Effector memory CD8-positive, alpha-beta T cell (primary cell): ENCODE data around the gene CHMP6.

Experiments used
- ATAC-seq: fragments of 150-1000 bp; cut with Tn5 transposase; replicated peaks from 2 replicates; pipeline ENCODE4 v1.10.0; 2021; ENCODE audit warnings: mild to moderate bottlenecking, moderate library complexity
- DNase-seq, 3 experiments: peaks; one replicate each; pipeline ENCODE4 v3.0.0; 2021
- H3K27ac Mint-ChIP-seq, 2 donors: one replicate each; pipeline ENCODE4 v1.8.0; 2022; ENCODE audit warnings: mild to moderate bottlenecking in 2 of 2, mixed read lengths in 2 of 2, moderate library complexity in 2 of 2
- H3K27me3 Mint-ChIP-seq, 2 donors: one replicate each; pipeline ENCODE4 v1.8.0; 2022; ENCODE audit warnings: mixed read lengths in 2 of 2
- H3K36me3 Mint-ChIP-seq: one replicate; pipeline ENCODE4 v1.8.0; 2022; ENCODE audit warnings: mild to moderate bottlenecking, moderate library complexity, mixed read lengths; ENCODE audit not compliant: insufficient read depth
- H3K4me1 Mint-ChIP-seq, 2 donors: one replicate each; pipeline ENCODE4 v1.8.0; 2022; ENCODE audit warnings: low read depth in 2 of 2, mixed read lengths in 2 of 2
- H3K4me3 Mint-ChIP-seq, 2 donors: one replicate each; pipeline ENCODE4 v1.8.0; 2022; ENCODE audit warnings: mild to moderate bottlenecking in 2 of 2, mixed read lengths in 2 of 2, moderate library complexity in 2 of 2
- H3K9me3 Mint-ChIP-seq, 2 donors: one replicate each; pipeline ENCODE4 v1.8.0; 2022; ENCODE audit warnings: mixed read lengths in 2 of 2

Gene CHMP6

DNA sequence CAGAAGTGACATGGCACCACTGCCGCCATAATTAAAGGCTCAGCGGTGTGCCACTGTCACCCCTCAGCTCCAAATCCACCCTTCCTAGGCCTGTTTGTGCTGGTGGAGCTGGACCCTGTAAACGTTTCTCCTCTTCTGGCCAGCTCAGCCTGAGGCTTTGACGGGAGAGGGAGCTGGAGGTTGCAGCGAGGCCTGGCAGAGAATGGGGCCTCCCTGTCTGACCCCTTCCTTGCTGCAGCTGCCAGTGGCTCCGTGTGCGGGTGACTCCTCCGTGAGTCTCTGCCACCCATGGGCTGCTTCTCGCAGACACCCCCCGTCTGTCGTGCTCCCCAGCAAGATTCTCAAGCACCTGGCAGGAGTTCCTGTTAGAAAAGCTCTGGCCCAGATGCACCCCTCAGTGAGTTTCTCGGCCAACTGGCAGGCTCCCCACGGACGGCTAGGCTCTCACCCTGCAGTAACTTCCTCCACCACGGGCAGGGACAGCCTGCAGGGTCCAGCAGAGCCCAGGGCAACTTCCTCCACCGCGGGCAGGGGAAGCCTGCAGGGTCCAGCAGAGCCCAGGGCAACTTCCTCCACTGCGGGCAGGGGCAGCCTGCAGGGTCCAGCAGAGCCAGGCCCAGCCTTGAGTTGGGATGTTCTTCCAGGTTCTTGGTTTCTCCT, 4.7 kb upstream of the CHMP6 start:
- Mint-ChIP-seq H3K4me3 (no peak overlapping the region), H3K36me3 (peaks cover 15% of the 10 kb centered on the region), H3K27ac (no peak overlapping the region), H3K9me3 (no peaks in the 10 kb centered on the region), H3K27me3 (peaks cover 0 to 17% of the 10 kb centered on the region in 2 donors), H3K4me1 (peaks cover 3 to 7% of the 10 kb centered on the region in 2 donors)
- DNase-seq: no peak
- no peak for ATAC-seq

GRCh38 chr17:80987941-80988461, 3.6 kb upstream of the CHMP6 start:
- ATAC-seq (no peak), DNase-seq (no peak)
- peaks cover 3 to 10% of the 10 kb centered on the region in 2 donors for H3K4me1 Mint-ChIP-seq
- no peak overlapping the region for H3K4me3 Mint-ChIP-seq
- H3K27ac Mint-ChIP-seq: no peak overlapping the region
- peaks cover 0 to 7% of the 10 kb centered on the region in 2 donors for H3K27me3 Mint-ChIP-seq
- H3K36me3 Mint-ChIP-seq: peaks cover 21% of the 10 kb centered on the region
- H3K9me3 Mint-ChIP-seq: no peaks in the 10 kb centered on the region

DNA sequence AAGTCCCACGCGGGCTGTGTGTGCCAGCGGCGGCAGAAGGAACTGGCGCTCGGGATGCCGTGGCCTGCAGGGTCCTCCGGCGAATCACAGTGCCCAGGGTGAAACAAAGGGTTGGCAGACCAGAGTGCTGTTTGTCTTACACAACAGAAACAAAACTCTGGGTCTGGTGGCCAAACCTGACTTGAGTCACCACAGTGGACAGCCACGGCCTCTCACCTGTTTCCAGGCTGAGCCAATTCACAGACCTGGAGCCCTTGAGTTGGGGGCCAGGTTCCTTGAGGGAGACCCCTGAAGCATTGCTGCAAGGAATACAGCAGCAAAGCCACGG, 2.1 kb upstream of the CHMP6 start:
- peaks cover 25% of the 10 kb centered on the region for H3K36me3 Mint-ChIP-seq
- H3K9me3 Mint-ChIP-seq: no peaks in the 10 kb centered on the region
- H3K27ac Mint-ChIP-seq: no peak overlapping the region
- peak overlapping the region; percentile 79 to 82 for H3K4me3 Mint-ChIP-seq
- H3K27me3 Mint-ChIP-seq: no peaks in the 10 kb centered on the region
- peaks cover 3 to 15% of the 10 kb centered on the region in 2 donors for H3K4me1 Mint-ChIP-seq
- no peak for ATAC-seq
- no peak for DNase-seq

GRCh38 chr17:80990921-80991644, 558 bp upstream of the CHMP6 start:
- peaks cover 3 to 17% of the 10 kb centered on the region in 2 donors for H3K4me1 Mint-ChIP-seq
- DNase-seq: no peak
- H3K36me3 Mint-ChIP-seq: peaks cover 22% of the 10 kb centered on the region
- H3K9me3 Mint-ChIP-seq: no peaks in the 10 kb centered on the region
- no peaks in the 10 kb centered on the region for H3K27me3 Mint-ChIP-seq
- peak overlapping the region; percentile 76 to 84 for H3K27ac Mint-ChIP-seq
- ATAC-seq: peak; percentile 24
- peak overlapping the region; percentile 79 to 82 for H3K4me3 Mint-ChIP-seq

DNA sequence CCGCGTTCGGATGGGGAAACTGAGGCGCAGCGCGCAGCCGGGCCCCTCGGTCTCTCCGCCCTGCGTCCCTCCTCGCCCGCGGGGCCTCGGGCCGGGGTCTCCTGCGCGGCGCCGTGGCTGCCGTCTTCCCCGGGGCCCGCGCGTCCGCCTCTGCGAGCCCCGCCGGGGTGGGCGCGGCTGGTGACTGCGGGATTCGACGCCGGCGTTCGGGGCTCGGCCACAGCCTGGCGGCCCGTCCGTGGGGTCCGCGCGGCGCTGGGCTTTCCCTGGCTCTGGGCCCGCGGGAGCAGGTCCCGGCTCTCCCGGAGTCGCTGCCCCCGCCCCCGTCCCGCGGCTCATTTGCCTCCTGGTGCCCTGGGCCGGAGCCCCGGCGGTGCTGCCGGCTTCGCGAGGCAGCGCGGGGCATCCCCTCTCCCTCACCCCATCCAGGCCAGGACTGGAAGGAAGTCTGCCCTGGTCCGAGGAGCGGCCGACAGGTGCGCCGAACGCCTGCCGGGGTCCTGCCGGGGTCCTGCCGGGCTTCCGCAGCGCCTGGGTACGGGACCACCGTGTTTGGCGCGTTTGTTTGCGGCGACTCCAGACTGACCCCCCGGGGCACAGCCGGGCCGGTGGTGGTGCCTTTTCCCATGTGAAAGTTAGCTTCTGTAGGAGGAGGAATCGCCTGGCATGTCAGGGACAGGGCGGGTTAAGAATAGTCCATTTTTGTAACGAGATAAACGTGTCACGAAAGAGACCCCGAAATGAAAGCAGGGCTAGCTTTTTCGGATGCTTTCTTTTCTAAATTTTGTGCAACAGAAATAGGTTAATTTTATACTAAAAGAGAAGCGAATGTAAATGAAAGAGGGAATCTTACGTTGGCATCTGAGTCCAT, 671 bp downstream of the CHMP6 start:
- H3K36me3 Mint-ChIP-seq: peaks cover 30% of the 10 kb centered on the region
- peak overlapping the region; percentile 79 to 82 for H3K4me3 Mint-ChIP-seq
- H3K27ac Mint-ChIP-seq: peak overlapping the region; percentile 70 to 79
- no peaks in the 10 kb centered on the region for H3K27me3 Mint-ChIP-seq
- peaks cover 3 to 17% of the 10 kb centered on the region in 2 donors for H3K4me1 Mint-ChIP-seq
- no peaks in the 10 kb centered on the region for H3K9me3 Mint-ChIP-seq
- ATAC-seq: peak; percentile 22
- no peak for DNase-seq

- Mint-ChIP-seq H3K27me3 (no peaks in the 10 kb centered on the region), H3K27ac (peak overlapping the region; percentile 70 to 79), H3K4me1 (peaks cover 3 to 17% of the 10 kb centered on the region in 2 donors), H3K9me3 (no peaks in the 10 kb centered on the region), H3K36me3 (peaks cover 37% of the 10 kb centered on the region), H3K4me3 (peak overlapping the region; percentile 75)
- DNase-seq (no peak), ATAC-seq (no peak)
These were observed 1.4 kb downstream of the CHMP6 start for GRCh38 chr17:80992948-80993624.

GRCh38 chr17:80995131-80995530, 3.5 kb downstream of the CHMP6 start:
- no peaks in the 10 kb centered on the region for H3K9me3 Mint-ChIP-seq
- no peak overlapping the region for H3K27ac Mint-ChIP-seq
- DNase-seq (no peak), ATAC-seq (no peak)
- peaks cover 3 to 15% of the 10 kb centered on the region in 2 donors for H3K4me1 Mint-ChIP-seq
- H3K4me3 Mint-ChIP-seq: no peak overlapping the region
- no peaks in the 10 kb centered on the region for H3K27me3 Mint-ChIP-seq
- H3K36me3 Mint-ChIP-seq: peaks cover 45% of the 10 kb centered on the region

DNA sequence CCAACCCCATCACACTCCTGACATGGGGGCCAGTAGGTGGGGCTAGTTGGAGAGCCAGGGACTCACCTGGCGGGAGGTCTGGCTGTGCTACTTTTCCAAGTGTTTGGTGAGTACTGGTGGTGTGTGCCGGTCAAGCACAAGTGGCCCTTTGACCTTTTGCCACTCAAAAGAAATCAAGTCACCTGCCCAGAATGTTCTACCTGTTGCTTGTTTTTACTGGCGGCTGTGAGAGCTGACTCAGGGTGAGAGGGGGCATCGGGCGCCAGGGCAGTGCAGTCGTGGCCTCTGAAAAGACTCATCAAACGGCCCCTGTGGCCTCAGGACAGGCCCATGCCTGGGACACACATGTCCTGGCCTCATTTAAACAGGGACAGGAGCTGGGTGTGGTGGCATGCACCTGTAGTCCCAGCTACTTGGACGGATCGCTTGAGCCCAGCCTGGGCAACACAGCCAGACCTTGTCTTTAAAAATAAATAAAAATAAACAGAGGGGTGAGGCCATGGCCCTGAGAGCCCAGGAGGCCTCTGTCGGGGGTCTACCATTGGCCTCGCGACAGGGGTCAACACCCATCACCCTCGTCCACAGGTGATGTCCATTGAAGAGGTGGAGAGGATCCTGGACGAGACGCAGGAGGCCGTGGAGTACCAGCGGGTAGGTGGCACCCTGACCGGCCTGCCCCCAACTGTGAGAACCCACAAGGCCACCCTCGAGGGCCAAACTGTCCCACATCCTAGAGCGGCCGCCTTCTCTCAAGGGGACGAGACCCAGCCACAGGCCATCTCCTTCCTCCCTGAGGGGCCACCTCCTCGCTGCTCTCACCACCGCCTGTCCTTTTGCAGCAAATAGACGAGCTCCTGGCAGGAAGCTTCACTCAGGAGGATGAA, 5.0 kb downstream of the CHMP6 start:
- ATAC-seq (no peak), DNase-seq (no peak)
- no peaks in the 10 kb centered on the region for H3K9me3 Mint-ChIP-seq
- no peaks in the 10 kb centered on the region for H3K27me3 Mint-ChIP-seq
- H3K4me3 Mint-ChIP-seq: no peak overlapping the region
- peaks cover 6 to 15% of the 10 kb centered on the region in 2 donors for H3K4me1 Mint-ChIP-seq
- no peak overlapping the region for H3K27ac Mint-ChIP-seq
- H3K36me3 Mint-ChIP-seq: peaks cover 33% of the 10 kb centered on the region

DNA sequence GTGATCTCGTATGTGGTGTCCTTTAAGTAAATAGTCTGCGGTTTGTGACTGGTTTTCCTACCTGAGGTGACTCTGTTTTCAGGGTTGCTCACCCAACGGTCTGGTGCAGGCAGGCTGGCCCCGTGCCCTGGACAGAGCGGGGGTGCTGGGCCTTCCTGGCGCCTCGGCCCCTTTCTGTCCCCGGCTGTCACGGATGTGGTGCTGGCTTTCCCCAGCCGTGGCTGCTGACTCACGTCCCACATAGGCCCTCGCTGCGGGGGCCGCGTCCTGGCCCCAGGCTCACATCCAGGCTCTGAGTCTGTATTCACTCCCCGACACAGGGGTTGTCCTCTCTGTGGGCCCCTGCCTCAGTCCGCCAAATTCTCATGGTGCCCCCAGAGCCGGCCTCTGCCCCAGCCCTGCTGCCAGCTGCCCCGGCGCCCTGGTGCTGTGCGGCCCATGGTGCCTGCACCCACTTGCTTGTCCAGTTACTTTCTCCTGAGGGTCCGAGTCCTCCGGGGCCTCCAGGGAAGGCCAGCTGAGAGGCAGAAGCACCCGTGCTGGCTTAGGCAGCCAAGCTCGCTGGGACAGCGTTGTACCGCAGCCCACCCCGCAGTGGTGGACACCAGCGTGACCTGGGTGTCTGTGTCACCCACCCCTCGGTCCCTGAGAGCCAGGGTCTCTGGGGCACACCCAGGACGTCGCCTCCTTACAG, 5.9 kb downstream of the CHMP6 start:
- no peak overlapping the region for H3K27ac Mint-ChIP-seq

GRCh38 chr17:80998118-80998747, 6.6 kb downstream of the CHMP6 start:
- DNase-seq (no peak), ATAC-seq (no peak)
- Mint-ChIP-seq H3K9me3 (no peaks in the 10 kb centered on the region), H3K27ac (no peak overlapping the region), H3K27me3 (peaks cover under 1 to 3% of the 10 kb centered on the region in 2 donors), H3K4me1 (peaks cover 10 to 14% of the 10 kb centered on the region in 2 donors), H3K36me3 (peaks cover 25% of the 10 kb centered on the region), H3K4me3 (no peak overlapping the region)

More for the DNA sequence above, 5.9 kb downstream of the CHMP6 start:
- Mint-ChIP-seq H3K9me3 (no peaks in the 10 kb centered on the region), H3K27me3 (no peaks in the 10 kb centered on the region), H3K36me3 (peaks cover 32% of the 10 kb centered on the region), H3K4me1 (peaks cover 10 to 17% of the 10 kb centered on the region in 2 donors), H3K4me3 (no peak overlapping the region)
- no peak for ATAC-seq
- no peak for DNase-seq

- no peak overlapping the region for H3K27ac Mint-ChIP-seq
- H3K9me3 Mint-ChIP-seq: no peaks in the 10 kb centered on the region
- H3K36me3 Mint-ChIP-seq: peaks cover 24% of the 10 kb centered on the region
- peaks cover 6 to 10% of the 10 kb centered on the region in 2 donors for H3K27me3 Mint-ChIP-seq
- DNase-seq: no peak
- peaks cover 10 to 14% of the 10 kb centered on the region in 2 donors for H3K4me1 Mint-ChIP-seq
- ATAC-seq: no peak
- H3K4me3 Mint-ChIP-seq: no peak overlapping the region
These were observed 7.3 kb downstream of the CHMP6 start for GRCh38 chr17:80998748-80999535.
